ENCODE measurements around the gene PKP4. TPM values are rescaled to one million over a fixed set of nuclear protein-coding genes. Genes with fewer than 3 reads are reported as not detected.

Gene PKP4
- total and polyA plus RNA-seq, 4 donors: 21.5 to 96.4 (median 32.8) TPM

DNA sequence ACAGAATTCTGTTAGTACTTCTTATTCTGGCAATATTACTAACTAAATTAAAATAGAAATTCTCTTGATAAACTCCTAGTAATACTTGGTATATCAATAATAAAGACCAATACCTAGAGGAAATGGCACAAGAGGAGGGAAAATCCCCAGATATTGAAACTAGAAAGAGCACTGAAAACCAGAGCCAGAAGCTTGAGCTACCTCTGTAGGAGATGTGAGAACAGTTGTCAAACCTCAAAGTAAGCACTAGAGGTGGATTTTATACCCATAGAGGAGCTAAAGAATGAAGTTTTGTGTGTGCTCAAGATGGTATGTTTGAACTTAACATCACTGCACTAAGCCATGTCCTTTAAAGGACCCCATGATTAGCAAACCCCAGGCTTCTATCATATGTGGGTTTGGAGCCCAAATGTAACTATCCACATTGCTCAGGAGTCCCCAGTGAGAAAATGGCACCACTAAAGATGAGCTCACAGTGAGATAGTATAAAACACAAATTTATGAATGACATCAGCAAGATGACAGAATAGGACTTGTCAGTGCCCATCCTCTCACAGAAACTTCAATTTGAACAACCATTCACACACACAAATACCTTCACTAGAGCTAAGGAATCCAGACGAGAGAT lies 122.1 kb downstream of the PKP4 start:
- ATAC-seq (ENCODE audit: insufficient read depth, low FRiP score) (no peak), DNase-seq (no peak)
- H3K9me3 ChIP-seq (ENCODE audit: control insufficient read depth in 4 of 4, insufficient read depth in 3 of 4, low read length in 3 of 4): no peaks in the 10 kb centered on the region
- no peak overlapping the region for H3K27ac ChIP-seq (ENCODE audit: low read depth in 1 of 2, low read length in 1 of 2)
- TF ChIP-seq, protein P1, sequence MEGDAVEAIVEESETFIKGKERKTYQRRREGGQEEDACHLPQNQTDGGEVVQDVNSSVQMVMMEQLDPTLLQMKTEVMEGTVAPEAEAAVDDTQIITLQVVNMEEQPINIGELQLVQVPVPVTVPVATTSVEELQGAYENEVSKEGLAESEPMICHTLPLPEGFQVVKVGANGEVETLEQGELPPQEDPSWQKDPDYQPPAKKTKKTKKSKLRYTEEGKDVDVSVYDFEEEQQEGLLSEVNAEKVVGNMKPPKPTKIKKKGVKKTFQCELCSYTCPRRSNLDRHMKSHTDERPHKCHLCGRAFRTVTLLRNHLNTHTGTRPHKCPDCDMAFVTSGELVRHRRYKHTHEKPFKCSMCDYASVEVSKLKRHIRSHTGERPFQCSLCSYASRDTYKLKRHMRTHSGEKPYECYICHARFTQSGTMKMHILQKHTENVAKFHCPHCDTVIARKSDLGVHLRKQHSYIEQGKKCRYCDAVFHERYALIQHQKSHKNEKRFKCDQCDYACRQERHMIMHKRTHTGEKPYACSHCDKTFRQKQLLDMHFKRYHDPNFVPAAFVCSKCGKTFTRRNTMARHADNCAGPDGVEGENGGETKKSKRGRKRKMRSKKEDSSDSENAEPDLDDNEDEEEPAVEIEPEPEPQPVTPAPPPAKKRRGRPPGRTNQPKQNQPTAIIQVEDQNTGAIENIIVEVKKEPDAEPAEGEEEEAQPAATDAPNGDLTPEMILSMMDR (IDR thresholded peaks at IDR 0.05; ENCODE audit: control extremely low read depth, extremely low read depth): no peak
- WGBS, 2 donors: 95 to 97% methylated on average over 1 of the region's 1 CpG
- H3K9ac ChIP-seq (ENCODE audit: insufficient read depth in 1 of 2, low read length in 2 of 2): no peak overlapping the region
- peaks cover 0 to 6% (median 0%) of the 10 kb centered on the region in 5 donors for H3K4me1 ChIP-seq (ENCODE audit: control insufficient read depth in 5 of 5, insufficient read depth in 5 of 5, low read length in 5 of 5)
- H3K4me3 ChIP-seq: no peak overlapping the region
- H3K27me3 ChIP-seq (ENCODE audit: control insufficient read depth in 3 of 3, insufficient read depth in 3 of 3, low read length in 2 of 3): no peaks in the 10 kb centered on the region
- peaks cover 3 to 8% (median 7%) of the 10 kb centered on the region in 4 donors for H3K36me3 ChIP-seq (ENCODE audit: control insufficient read depth in 4 of 4, insufficient read depth in 4 of 4, low read length in 4 of 4)

DNA sequence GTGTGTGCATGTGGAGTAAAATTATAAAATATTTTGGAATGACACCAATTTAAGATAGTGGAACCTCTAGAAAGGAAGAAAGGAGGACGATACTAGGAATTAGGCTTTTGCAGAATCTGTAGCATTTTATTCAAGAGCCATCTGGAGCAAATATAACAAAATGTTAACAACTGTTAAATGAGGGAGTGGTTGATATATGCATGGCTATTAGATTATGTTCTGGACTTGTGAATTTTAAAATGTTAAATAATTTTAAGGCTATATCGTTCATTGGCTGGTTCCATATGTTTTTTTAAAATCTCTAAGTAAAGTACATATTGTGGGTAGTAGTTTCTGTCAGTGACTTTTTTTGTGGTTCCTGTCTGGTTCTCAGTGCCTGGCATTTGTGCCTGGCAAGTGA lies 123.2 kb downstream of the PKP4 start:
- H3K27me3 ChIP-seq (ENCODE audit: control insufficient read depth in 3 of 3, insufficient read depth in 3 of 3, low read length in 2 of 3): no peaks in the 10 kb centered on the region
- no peak overlapping the region for H3K4me3 ChIP-seq
- H3K9ac ChIP-seq (ENCODE audit: insufficient read depth in 1 of 2, low read length in 2 of 2): no peak overlapping the region
- WGBS, 2 donors: 95 to 97% methylated on average over 2 of the region's 2 CpGs
- ATAC-seq (ENCODE audit: insufficient read depth, low FRiP score): no peak
- no peak for DNase-seq
- peaks cover 0 to 1% (median 0%) of the 10 kb centered on the region in 5 donors for H3K4me1 ChIP-seq (ENCODE audit: control insufficient read depth in 5 of 5, insufficient read depth in 5 of 5, low read length in 5 of 5)
- no peak overlapping the region for H3K27ac ChIP-seq (ENCODE audit: low read depth in 1 of 2, low read length in 1 of 2)
- no peaks in the 10 kb centered on the region for H3K9me3 ChIP-seq (ENCODE audit: control insufficient read depth in 4 of 4, insufficient read depth in 3 of 4, low read length in 3 of 4)
- peaks cover 7 to 14% (median 12%) of the 10 kb centered on the region in 4 donors for H3K36me3 ChIP-seq (ENCODE audit: control insufficient read depth in 4 of 4, insufficient read depth in 4 of 4, low read length in 4 of 4)
- TF ChIP-seq, protein P1 (IDR thresholded peaks at IDR 0.05; ENCODE audit: control extremely low read depth, extremely low read depth): no peak

DNA sequence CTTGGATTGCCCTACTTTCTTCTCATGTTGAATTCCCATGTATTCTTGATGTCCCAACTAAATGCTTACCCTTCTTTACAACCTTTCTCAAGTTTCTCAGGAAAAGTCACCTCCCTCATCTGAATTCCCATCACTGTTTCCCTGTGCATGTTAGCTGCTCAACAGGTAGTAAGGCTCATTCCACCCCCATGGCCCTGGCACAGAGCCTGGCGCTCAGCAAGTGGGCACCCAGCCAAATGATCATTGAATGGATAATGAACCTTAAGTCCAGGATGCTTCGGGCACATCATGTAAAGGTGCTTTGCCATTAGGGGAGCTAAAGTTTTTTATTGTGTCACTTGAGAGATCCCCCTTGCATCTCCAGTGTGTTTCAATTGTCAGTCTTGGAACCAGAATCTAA lies 124.0 kb downstream of the PKP4 start:
- TF ChIP-seq, protein P1 (IDR thresholded peaks at IDR 0.05; ENCODE audit: control extremely low read depth, extremely low read depth): no peak
- DNase-seq: no peak
- no peaks in the 10 kb centered on the region for H3K27me3 ChIP-seq (ENCODE audit: control insufficient read depth in 3 of 3, insufficient read depth in 3 of 3, low read length in 2 of 3)
- no peak overlapping the region for H3K9ac ChIP-seq (ENCODE audit: insufficient read depth in 1 of 2, low read length in 2 of 2)
- peaks cover 0 to 1% (median 0%) of the 10 kb centered on the region in 5 donors for H3K4me1 ChIP-seq (ENCODE audit: control insufficient read depth in 5 of 5, insufficient read depth in 5 of 5, low read length in 5 of 5)
- peaks cover 7 to 14% (median 11%) of the 10 kb centered on the region in 4 donors for H3K36me3 ChIP-seq (ENCODE audit: control insufficient read depth in 4 of 4, insufficient read depth in 4 of 4, low read length in 4 of 4)
- 87 to 92% methylated on average over 2 of the region's 2 CpGs for WGBS, 2 donors
- no peak for ATAC-seq (ENCODE audit: insufficient read depth, low FRiP score)
- H3K9me3 ChIP-seq (ENCODE audit: control insufficient read depth in 4 of 4, insufficient read depth in 3 of 4, low read length in 3 of 4): no peaks in the 10 kb centered on the region
- no peak overlapping the region for H3K27ac ChIP-seq (ENCODE audit: low read depth in 1 of 2, low read length in 1 of 2)
- no peak overlapping the region for H3K4me3 ChIP-seq

DNA sequence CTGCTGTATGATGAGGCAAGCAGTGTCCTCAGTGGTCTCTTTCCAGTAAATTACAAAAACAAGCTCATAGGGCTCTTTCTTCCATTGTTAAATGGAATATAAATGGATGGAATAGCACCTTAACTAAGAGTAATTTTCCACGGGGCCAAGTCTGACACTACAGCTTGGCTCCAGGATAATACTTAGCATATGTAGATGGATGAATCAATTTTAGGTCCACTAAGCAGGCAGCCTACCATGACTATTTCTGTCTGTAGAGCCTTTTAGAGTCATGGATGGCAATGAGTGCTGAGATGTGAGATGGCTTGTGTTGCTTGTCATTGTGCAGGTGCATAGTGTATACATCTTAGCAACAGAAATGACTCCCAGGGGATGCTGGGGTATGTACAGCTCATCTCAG lies 125.9 kb downstream of the PKP4 start:
- peaks cover 6 to 14% (median 10%) of the 10 kb centered on the region in 4 donors for H3K36me3 ChIP-seq (ENCODE audit: control insufficient read depth in 4 of 4, insufficient read depth in 4 of 4, low read length in 4 of 4)
- ATAC-seq (ENCODE audit: insufficient read depth, low FRiP score): no peak

More for the DNA sequence above, 125.9 kb downstream of the PKP4 start:
- Histone ChIP-seq H3K4me1 (ENCODE audit: control insufficient read depth in 5 of 5, insufficient read depth in 5 of 5, low read length in 5 of 5) (peaks cover 0 to 4% (median 0%) of the 10 kb centered on the region in 5 donors), H3K4me3 (no peak overlapping the region), H3K9ac (ENCODE audit: insufficient read depth in 1 of 2, low read length in 2 of 2) (no peak overlapping the region), H3K27me3 (ENCODE audit: control insufficient read depth in 3 of 3, insufficient read depth in 3 of 3, low read length in 2 of 3) (no peaks in the 10 kb centered on the region), H3K9me3 (ENCODE audit: control insufficient read depth in 4 of 4, insufficient read depth in 3 of 4, low read length in 3 of 4) (no peaks in the 10 kb centered on the region), H3K27ac (ENCODE audit: low read depth in 1 of 2, low read length in 1 of 2) (no peak overlapping the region)
- WGBS, 2 donors: 92 to 96% methylated on average over 1 of the region's 1 CpG
- DNase-seq: no peak
- TF ChIP-seq, protein P1 (IDR thresholded peaks at IDR 0.05; ENCODE audit: control extremely low read depth, extremely low read depth): no peak
